ENCODE measurements around the gene C1QTNF9B. TPM values are rescaled to one million over a fixed set of nuclear protein-coding genes. Genes with fewer than 3 reads are reported as not detected.

Gene C1QTNF9B
- total and polyA plus RNA-seq, 2 experiments from 2014 or later, result 0.27 to 0.28 TPM

GRCh38 chr13:23883255-23883654, 14.0 kb downstream of the C1QTNF9B start:
- H3K4me1 Mint-ChIP-seq, result peaks cover 7% of the 10 kb centered on the region; the same call in 2 of the 3 replicates
- no peak overlapping the region for H3K4me3 Mint-ChIP-seq
- H3K9me3 Mint-ChIP-seq, result no peaks in the 10 kb centered on the region
- Histone ChIP-seq H3K27ac (ENCODE audit: low read depth) (no peak overlapping the region), H3F3A (replicated peaks; ENCODE audit: low read depth) (no peaks in the 10 kb centered on the region), H2AFZ (no peak overlapping the region), H3K27me3 (ENCODE audit: insufficient read depth) (no peaks in the 10 kb centered on the region), H3K9me2 (ENCODE audit: insufficient read depth) (no peaks in the 10 kb centered on the region), H3K36me3 (ENCODE audit: insufficient read depth) (peaks cover 5% of the 10 kb centered on the region; the same call in 1 of the 2 replicates), H4K20me1 (replicated peaks; ENCODE audit: insufficient read depth) (no peaks in the 10 kb centered on the region), H3K4me1 (ENCODE audit: insufficient read depth) (0 out of 2 replicates have a peak, but pooled peaks cover 3% of the 10 kb centered on the region), H3K4me3 (no peak overlapping the region), H3K79me2 (replicated peaks; ENCODE audit: insufficient read depth) (0 out of 2 replicates have a peak, but pooled peaks cover 6% of the 10 kb centered on the region), H3K4me2 (no peak overlapping the region)
- no peaks in the 10 kb centered on the region for H3K27me3 Mint-ChIP-seq (ENCODE audit: insufficient read depth, low read depth, poor library complexity)
- peaks cover 27% of the 10 kb centered on the region; the same call in 2 of the 3 replicates for H3K36me3 Mint-ChIP-seq (ENCODE audit: low read depth)
- H3K27ac Mint-ChIP-seq, result no peak overlapping the region
- ATAC-seq (no peak), DNase-seq (ENCODE audit: low spot score) (no peak)
- TF ChIP-seq ZNF462 (CRISPR knock-in tag; IDR thresholded peaks at IDR 0.05), result no peak
- no peak for TF ChIP-seq EZH2phosphoT487 (IDR thresholded peaks at IDR 0.05; ENCODE audit: unreplicated experiment)
- TF ChIP-seq CREB1 (CRISPR knock-in tag; IDR thresholded peaks at IDR 0.05; ENCODE audit: low read depth), result no peak
- TF ChIP-seq EZH2 (IDR thresholded peaks at IDR 0.05; ENCODE audit: low read depth, unreplicated experiment), result no peak
- no peak for TF ChIP-seq CTCF (conservative IDR thresholded peaks at IDR 0.05; ENCODE audit: low read depth in 2 of 2)
- no peak for TF ChIP-seq REST (IDR thresholded peaks at IDR 0.05; ENCODE audit: unreplicated experiment)
- TF ChIP-seq JUNB (IDR thresholded peaks at IDR 0.05; ENCODE audit: unreplicated experiment), result no peak
- TF ChIP-seq POLR2AphosphoS5 (IDR thresholded peaks at IDR 0.05; ENCODE audit: low read depth), result no peak
- TF ChIP-seq NANOG (IDR thresholded peaks at IDR 0.05; ENCODE audit: borderline replicate concordance), result no peak
- TF ChIP-seq STAT1 (IDR thresholded peaks at IDR 0.05; ENCODE audit: unreplicated experiment), result no peak
- no peak for TF ChIP-seq ZNF114 (CRISPR knock-in tag; IDR thresholded peaks at IDR 0.05)
- TF ChIP-seq ETS1 (IDR thresholded peaks at IDR 0.05), result no peak
- TF ChIP-seq ZNF331 (CRISPR knock-in tag; IDR thresholded peaks at IDR 0.05; ENCODE audit: low read depth), result no peak

All from GM23338 (cell line).